HG02938 (cell line): ENCODE results near the gene ACER3.
"Not testable (repeated sequence)": the region's sequence is repeated elsewhere in the genome, so short reads cannot be mapped to it uniquely, and the experiment has no call there.

Experiments used
- ATAC-seq: cut with Tn5 transposase; IDR thresholded peaks from one replicate; pipeline ENCODE4 v1.9.1; 2021; ENCODE audit warnings: mild to moderate bottlenecking, moderate library complexity; ENCODE audit not compliant: unreplicated experiment

ACER3 gene

DNA sequence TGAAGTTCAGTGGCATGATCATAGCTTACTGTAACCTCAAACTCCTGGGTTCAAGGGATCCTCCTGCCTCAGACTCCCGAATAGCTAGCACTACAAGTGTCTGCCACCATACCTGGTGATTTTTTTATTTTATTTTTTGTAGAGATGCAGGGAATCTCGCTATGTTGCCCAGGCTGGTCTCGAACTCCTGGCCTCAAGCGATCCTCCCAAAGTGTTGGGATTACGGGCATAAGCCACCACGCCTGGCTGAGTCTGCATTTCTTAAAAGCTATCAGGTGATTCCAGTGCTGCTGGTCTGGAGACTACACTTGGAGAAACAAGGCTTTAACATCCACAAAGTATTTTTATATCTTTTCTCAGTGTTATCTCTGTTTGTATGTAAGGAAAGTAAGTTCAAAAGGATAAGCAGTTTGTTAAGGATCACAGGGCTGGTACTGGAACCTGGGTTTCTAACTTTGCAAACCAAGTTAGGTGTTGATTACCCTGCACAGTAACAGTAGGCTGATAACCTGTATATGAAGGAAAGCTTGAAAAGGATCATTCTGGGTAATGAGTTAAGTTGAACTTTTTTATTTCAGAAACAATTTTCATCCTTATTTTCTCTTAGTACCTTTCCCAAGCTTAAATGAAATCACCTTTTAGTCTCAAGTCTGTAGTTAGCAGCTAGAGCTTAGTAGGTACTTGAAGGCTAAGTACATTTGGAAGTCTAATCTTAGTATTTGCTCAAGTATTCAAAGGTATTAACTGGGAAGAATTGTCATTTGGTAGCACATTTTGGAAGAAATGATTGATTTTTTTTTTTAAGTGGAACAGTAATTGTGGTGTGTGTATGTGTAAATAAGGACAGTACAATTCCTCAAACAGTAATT is 12.5 kb downstream of the ACER3 start:
- ATAC-seq, result no peak

- no peak for ATAC-seq
Observed at GRCh38 chr11:76878014-76878413, 17.3 kb downstream of the ACER3 start.

DNA sequence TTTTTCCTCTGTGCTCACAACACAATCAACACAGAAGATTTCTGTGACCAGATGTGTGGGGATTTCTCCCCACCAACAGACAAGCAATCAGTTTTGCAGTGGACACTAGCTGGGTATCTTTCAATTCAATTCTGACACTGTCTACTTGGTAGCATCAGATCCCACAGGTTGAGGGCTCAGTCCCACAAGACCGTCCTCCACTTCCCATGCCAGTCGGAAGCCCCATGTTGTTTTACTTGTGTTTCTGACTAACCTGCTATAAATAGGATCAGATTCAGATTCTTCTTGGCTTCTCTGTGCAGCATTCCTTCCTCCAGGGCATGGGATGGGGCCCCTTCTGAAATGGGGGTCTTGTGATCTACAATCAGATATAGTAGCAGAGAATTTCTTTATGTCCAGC is 19.6 kb downstream of the ACER3 start:
- ATAC-seq, result no peak

DNA sequence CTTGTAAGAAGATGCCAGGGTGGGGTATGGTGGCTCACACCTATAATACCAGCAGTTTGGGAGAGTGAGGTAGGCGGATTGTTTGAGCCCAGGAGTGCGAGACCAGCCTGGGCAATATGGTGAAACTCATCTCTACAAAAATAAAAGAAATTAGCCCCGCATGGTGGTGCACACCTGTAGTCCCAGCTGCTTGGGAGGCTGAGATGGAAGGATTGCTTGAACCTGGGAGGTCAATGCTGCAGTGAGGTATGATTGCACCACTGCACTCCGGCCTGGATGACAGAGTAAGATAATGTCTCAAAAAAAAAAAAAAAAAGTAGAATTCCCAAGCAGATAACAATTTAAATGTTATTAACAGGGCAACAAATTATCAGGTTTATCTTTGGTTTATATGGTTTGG is 20.2 kb downstream of the ACER3 start:
- ATAC-seq, result no peak

DNA sequence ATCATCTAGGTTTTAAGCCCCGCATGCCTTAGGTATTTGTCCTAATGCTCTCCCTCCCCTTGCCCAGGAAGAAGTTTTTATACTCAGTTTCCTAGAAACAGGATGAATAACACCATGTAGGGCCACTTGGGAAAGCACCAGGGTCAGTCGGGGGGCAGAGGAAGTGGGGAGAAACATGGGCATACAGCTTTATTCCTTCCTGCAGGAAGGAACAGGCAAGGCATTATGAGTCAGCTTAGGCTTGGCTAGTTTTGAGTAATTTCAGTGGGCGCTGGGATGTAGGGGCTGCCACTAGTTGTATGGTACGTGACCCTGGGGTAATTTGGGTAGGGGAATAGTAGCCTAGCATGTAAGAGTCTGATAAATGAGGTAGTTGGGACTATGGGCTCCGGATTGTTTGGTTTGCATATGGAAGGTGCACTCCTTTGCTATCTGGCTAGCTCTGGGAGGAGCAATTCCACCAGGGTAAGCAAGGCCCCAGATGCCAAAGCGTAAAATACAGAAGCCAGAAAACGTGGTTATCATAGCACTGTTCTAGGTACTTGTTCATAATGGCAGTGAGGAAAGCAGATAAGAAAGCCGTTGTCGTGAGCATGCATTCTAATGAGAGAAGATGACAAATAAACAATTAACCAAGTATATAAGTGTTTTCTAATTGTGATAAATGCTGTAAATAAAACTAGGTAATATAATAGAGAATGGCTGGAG is 24.8 kb downstream of the ACER3 start:
- no peak for ATAC-seq

- ATAC-seq, result no peak
Observed at GRCh38 chr11:76888989-76889388, 28.3 kb downstream of the ACER3 start.

- ATAC-seq, result no peak
Observed at GRCh38 chr11:76889411-76889975, 28.8 kb downstream of the ACER3 start.

DNA sequence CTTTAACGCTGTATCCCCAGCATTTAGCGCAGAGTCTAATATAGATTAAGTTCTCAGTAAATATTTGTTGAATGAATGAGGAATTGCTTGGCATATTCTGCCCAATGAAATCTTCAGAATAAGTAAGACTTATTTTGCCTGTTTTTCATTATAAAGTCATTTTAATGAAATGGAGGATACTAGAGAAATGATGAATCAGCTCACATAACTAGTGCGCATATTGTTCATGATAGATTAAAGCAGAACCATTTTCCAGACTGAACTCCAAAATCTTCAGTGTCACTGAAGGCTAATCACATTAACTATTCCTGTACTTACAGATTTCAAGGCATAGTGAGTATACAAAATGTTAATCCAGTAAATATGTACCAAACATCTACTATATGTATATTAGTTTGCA is 29.6 kb downstream of the ACER3 start:
- ATAC-seq, result no peak

GRCh38 chr11:76891285-76891684 is 30.6 kb downstream of the ACER3 start:
- ATAC-seq, result no peak

DNA sequence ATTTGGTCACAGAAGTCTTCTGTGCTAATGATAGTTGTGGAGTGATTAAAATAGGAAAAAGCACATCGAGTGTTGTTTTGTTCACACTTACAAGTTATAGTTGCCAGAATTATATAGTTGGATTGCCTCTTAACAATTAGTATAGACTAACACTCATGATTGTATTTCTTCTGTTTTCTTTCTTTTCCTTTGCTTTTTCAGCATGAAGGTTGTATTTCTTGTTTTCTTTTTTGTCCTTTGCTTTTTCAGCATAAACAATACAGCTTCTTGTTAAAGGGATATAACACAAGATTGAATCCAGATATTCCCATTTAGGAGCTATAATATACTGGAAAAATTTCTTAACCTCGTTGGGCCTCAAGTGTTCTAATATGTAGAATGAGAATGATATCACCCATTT is 31.1 kb downstream of the ACER3 start:
- ATAC-seq, result no peak

DNA sequence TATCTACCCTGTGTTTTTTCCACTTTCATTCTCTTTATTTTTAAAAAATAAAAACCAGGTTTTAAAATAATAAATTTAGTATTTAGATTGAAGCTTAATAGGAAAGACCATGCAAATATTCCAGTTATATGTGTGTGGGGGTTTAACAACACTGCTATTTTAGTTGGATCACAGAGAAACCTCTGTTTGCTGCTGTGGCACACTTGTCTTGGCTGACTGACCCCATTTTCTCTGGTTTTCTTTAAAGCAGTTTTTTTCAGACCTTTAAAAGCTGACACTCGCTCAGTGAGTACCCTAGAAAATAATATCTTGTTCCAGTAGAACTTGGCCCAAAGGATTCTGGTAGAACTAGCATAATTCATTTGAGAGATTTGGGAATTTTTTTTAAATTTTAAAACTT is 31.6 kb downstream of the ACER3 start:
- ATAC-seq, result no peak

DNA sequence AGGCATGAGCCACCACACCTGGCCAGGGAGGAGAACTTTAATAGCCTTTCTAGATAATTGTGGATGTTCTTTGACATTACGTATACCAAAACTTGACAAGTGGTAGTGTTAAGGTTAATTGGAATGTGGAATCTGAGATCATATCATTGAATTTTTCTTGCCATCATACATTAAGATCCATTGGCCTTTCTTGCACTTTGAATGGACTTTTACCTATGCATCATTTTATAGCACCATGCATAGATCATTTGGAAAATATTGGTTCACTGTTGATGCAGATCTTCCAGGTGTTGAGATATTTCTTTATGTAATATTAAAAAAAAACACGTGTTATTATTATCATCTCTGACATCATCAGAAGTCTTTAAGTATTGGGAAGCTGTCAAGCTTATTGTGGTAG is 36.5 kb downstream of the ACER3 start:
- ATAC-seq, result no peak

- ATAC-seq, result no peak
Observed at GRCh38 chr11:76901144-76901543, 40.4 kb downstream of the ACER3 start.

DNA sequence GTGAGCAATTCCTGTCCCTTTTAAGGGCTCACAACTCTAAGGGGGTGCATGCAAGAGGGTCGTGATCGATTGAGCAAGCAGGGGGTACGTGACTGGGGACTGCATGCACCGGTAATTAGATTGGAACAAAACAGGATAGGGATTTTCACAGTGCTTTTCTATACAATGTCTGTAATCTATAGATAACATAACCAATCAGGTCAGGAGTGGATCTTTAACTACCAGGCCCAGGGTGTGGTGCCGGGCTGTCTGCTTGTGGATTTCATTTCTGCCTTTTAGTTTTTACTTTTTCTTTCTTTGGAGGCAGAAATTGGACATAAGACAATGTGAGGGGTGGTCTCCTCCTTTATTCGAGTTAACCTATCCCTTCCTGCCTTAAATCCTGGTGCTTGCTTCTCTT is 40.9 kb downstream of the ACER3 start:
- ATAC-seq, result not testable (repeated sequence)

- no peak for ATAC-seq
Observed at GRCh38 chr11:76902121-76903014, 41.6 kb downstream of the ACER3 start.

- ATAC-seq, result no peak
Observed at GRCh38 chr11:76903325-76903724, 42.6 kb downstream of the ACER3 start.

- ATAC-seq, result no peak
Observed at GRCh38 chr11:76910620-76911414, 50.1 kb downstream of the ACER3 start.

DNA sequence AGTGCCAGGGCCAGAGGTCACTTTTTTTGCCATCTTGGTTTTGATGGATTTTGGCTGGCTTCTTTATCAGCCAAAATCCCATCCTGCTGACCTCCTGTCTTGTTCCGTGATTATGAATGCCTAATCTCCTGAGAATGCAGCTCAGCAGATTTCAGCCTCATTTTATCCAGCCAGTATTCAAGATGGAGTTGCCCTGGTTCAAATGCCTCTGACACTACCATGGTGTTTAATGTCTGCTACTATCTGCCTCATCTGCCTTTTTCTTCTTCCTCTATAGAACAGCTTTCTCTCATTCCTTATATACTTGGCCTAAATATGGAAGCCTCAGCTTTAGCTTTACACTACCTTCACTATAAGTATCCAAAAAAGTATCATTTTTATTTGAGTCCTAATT is 50.7 kb downstream of the ACER3 start:
- no peak for ATAC-seq

GRCh38 chr11:76916712-76917111 is 56.0 kb downstream of the ACER3 start:
- ATAC-seq, result no peak

DNA sequence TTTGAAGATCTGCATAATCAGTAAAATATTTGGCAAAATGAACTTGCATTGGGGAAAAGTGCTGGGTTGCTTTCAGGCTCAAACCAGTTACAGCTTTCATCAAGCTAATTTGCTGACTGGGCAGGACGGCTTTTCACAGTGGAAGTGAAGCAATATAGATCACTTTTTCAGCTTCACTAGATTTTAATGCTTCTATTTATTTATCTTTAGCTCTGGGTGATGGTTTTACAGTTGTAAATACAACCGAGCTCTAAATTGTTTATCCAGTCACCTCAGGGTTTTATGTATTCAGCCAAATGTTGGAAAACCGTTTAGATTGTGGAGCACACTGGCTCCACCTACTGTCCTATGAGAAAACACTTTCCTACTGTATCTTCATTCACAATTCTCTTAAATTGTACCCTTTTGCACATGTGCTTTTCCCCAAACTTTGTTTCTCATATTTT is 58.2 kb downstream of the ACER3 start:
- ATAC-seq, result no peak
